Spleen (tissue), 11 donors: Measurements from ENCODE around the gene USP6. TPM values are rescaled to one million over a fixed set of nuclear protein-coding genes. Genes with fewer than 3 reads are reported as not detected.

Source experiments
- DNase-seq: peaks from one replicate; pipeline ENCODE4 v3.0.0-alpha.2; 2020
- H3K27ac ChIP-seq, 8 donors: fragments of 200-600 bp; sonication (generic) in 7 of 8; 1 replicate in 4 of 8; 2 replicates in 4 of 8; pipeline versions ENCODE4 v1.5.0 to v1.8.0; 2016 to 2021; ENCODE audit warnings: inconsistent platforms in 4 of 8, mild to moderate bottlenecking in 4 of 8, moderate library complexity in 1 of 8
- H3K27me3 ChIP-seq, 7 donors: fragments of 200-600 bp; sonication (generic) in 6 of 7; replicated peaks in 1 of 7; 1 replicate in 4 of 7; 2 replicates in 3 of 7; pipeline versions ENCODE4 v1.5.0 to v1.8.0; 2016 to 2021; ENCODE audit warnings: inconsistent platforms in 3 of 7, mild to moderate bottlenecking in 1 of 7
- H3K36me3 ChIP-seq, 6 donors: fragments of 200-600 bp; sonication (generic) in 5 of 6; 1 replicate in 4 of 6; 2 replicates in 2 of 6; pipeline versions ENCODE4 v1.5.0 to v1.8.0; 2016 to 2021; ENCODE audit warnings: inconsistent platforms in 2 of 6
- H3K4me1 ChIP-seq, 6 donors: fragments of 200-600 bp; sonication (generic) in 5 of 6; 1 replicate in 3 of 6; 2 replicates in 3 of 6; pipeline versions ENCODE4 v1.5.0 to v1.8.0; 2016 to 2021; ENCODE audit warnings: inconsistent platforms in 3 of 6
- H3K4me3 ChIP-seq, 8 donors: fragments of 200-600 bp; sonication (generic) in 7 of 8; 1 replicate in 4 of 8; 2 replicates in 4 of 8; pipeline versions ENCODE4 v1.5.0 to v1.8.0; 2016 to 2021; ENCODE audit warnings: inconsistent platforms in 4 of 8, mild to moderate bottlenecking in 4 of 8, moderate library complexity in 2 of 8
- H3K9me3 ChIP-seq, 8 donors: fragments of 200-600 bp; sonication (generic) in 7 of 8; 1 replicate in 4 of 8; 2 replicates in 4 of 8; pipeline versions ENCODE4 v1.5.0 to v1.8.0; 2016 to 2021; ENCODE audit warnings: inconsistent platforms in 4 of 8
- CTCF ChIP-seq, 11 experiments: fragments of 200-600 bp in 7 of 11; fragments of 450-650 bp in 4 of 11; sonication (generic) in 4 of 11; IDR thresholded peaks in 8 of 11; conservative IDR thresholded peaks in 3 of 11; 1 replicate in 7 of 11; 2 replicates in 4 of 11; pipeline versions ENCODE4 v1.4.0 to v1.8.0; 2016 to 2021; ENCODE audit warnings: antibody characterized with exemption in 11 of 11, inconsistent platforms in 4 of 11, mild to moderate bottlenecking in 1 of 11
- POLR2A ChIP-seq, 3 donors: fragments of 450-650 bp; IDR thresholded peaks; one replicate each; pipeline ENCODE4 v1.5.1; 2017; ENCODE audit warnings: antibody characterized with exemption in 3 of 3, mild to moderate bottlenecking in 1 of 3
- POLR2AphosphoS5 ChIP-seq, 3 donors: sonication (generic); formaldehyde crosslinking; IDR thresholded peaks; one replicate each; pipeline ENCODE4 v1.5.1; 2017; ENCODE audit warnings: antibody characterized with exemption in 3 of 3
- WGBS, 5 donors: extraction: QIAGEN DNeasy Blood & Tissue Kit in 3 of 5; methylation state at CpG; one replicate each; pipeline versions ENCODE4 v1.1.5 to v1.1.7; 2013 to 2018; 5-methylcytosine and 5-hydroxymethylcytosine counted together
- intact Hi-C: fragments of 100-400 bp; cut with DNase I; formaldehyde crosslinking; loops from one replicate; pipeline ENCODE4 v1.15.0; 2023; ENCODE audit warnings: low total_unique reads
- polyA plus RNA-seq, 3 donors: library from polyadenylated mRNA; stranded (reverse); fragments of 200-250 nt; gene quantifications; one replicate each; pipeline ENCODE4 v1.2.1, GENCODE V29; 2013
- total RNA-seq, 7 donors: library from RNA; depleted of rRNA in 3 of 7; stranded (reverse); fragments of >200 nt in 3 of 7; fragmentation: NEBNext Ultra II Directional in 4 of 7; extraction: Animal tissue kit (Norgen Biotek cat#: 25700) in 4 of 7; gene quantifications; one replicate each; pipeline versions ENCODE4 v1.1.0 to v1.2.1, GENCODE V29; 2016 to 2021
- donor health status: healthy with polysubstance abuse.
- donor health status: DM: no; HTN: no; CAD: no; lungs with moderate emphysema.
- donor health status: DM: no; HTN: no; CAD: no.
- donor health status: Bipolar disorder and iron deficiency.
- donor health status: healthy.
- donor health status: DM: no; HTN: no; CAD: no.
- donor health status: DM: yes; HTN: yes; CAD: no.

USP6 gene
- total and polyA plus RNA-seq, 10 donors: 0.03 to 0.37 (median 0.13) TPM; not detected in 1

DNA sequence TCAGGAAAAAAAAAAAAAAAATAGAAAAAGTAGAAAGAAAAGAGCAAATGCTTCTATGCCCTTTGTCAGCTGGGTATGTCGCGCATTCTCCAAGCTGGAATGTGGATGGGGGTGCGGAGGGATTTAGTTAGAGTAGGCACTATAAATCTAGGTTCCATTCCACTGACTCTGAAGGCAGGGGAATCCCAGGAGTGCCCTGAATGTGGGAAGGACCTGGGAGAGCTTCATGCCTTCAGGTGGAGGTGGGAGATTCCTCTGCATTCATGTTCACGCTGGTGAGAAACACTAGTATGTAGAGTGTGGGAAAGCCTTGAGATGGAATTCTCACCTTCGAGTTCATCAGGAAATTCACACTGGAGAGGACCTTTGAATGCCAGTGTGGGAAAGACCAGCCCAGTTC is 16.6 kb upstream of the USP6 start:
- peaks cover 0 to 17% (median 5%) of the 10 kb centered on the region in 7 donors for H3K27me3 ChIP-seq
- peaks cover 5 to 55% (median 26%) of the 10 kb centered on the region in 8 donors for H3K9me3 ChIP-seq
- intact Hi-C loops: no loop called here
- 86 to 96% (median 88%) methylated on average over 5 of the region's 5 CpGs for WGBS, 5 donors
- H3K36me3 ChIP-seq: peaks cover 0 to 2% (median 0%) of the 10 kb centered on the region in 6 donors
- TF ChIP-seq CTCF (IDR thresholded peaks at IDR 0.05 in 8 of 11, conservative IDR thresholded peaks at IDR 0.05 in 3 of 11) (no peak), POLR2AphosphoS5 (IDR thresholded peaks at IDR 0.05) (no peak)
- no peak for DNase-seq
- no peak overlapping the region for H3K4me3 ChIP-seq
- peaks cover 0 to 19% (median 8%) of the 10 kb centered on the region in 6 donors for H3K4me1 ChIP-seq
- no peak overlapping the region for H3K27ac ChIP-seq

DNA sequence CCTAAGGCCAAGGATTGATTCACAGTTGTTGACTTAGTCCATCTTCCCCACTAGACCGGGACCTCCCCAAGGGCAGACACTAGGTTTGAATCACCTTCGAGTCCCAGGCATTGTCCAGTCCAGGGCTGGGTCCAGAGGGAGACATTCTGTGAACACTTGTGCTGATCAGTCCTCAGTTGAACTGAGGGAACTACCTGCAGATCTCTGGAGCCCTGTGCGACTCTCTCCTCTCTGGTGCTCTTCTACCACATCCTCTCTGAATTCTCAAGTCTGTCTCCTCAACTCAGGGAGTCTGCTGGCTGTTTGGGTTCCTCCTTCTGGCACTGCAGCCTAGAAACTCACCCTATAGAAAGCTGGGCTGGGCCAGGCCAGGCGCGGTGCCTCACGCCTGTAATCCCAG is 15.0 kb upstream of the USP6 start:
- Histone ChIP-seq H3K9me3 (peaks cover 0 to 54% (median 11%) of the 10 kb centered on the region in 8 donors), H3K36me3 (peaks cover 0 to 11% (median 8%) of the 10 kb centered on the region in 6 donors), H3K4me3 (no peak overlapping the region), H3K27me3 (peaks cover 0 to 17% (median 5%) of the 10 kb centered on the region in 7 donors), H3K27ac (no peak overlapping the region), H3K4me1 (peaks cover 0 to 19% (median 8%) of the 10 kb centered on the region in 6 donors)
- DNase-seq: no peak
- WGBS, 5 donors: 77 to 92% (median 89%) methylated on average over 5 to 6 of the region's 6 CpGs
- TF ChIP-seq POLR2A (IDR thresholded peaks at IDR 0.05) (no peak), POLR2AphosphoS5 (IDR thresholded peaks at IDR 0.05) (no peak), CTCF (IDR thresholded peaks at IDR 0.05 in 8 of 11, conservative IDR thresholded peaks at IDR 0.05 in 3 of 11) (no peak)
- intact Hi-C loops: no loop called here

DNA sequence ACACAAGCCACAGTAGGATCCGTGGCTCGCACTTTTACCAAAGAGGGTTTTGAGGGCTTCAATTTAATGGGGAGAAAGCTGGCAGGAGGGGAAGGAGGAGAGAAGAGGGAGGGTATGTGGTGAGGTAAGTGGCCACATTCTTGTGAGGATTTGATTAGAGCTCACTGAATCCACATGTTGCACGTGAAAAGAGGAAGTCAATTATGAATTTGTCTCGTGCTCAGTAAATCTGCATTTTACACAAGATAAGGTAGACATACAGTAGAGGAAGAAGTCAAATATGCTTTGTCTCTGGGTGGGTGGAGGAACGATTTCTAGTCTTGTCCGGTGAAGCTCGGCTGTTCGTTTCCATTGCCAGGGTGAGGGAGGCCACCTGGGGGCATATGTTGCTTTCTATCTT is 5.0 kb upstream of the USP6 start:
- Histone ChIP-seq H3K4me3 (peak overlapping the region; percentile 60 to 93 (median 77)), H3K4me1 (peaks cover 0 to 34% (median 25%) of the 10 kb centered on the region in 6 donors), H3K27ac (peak overlapping the region in 3 of 8 donors; percentile 77 to 85 (median 81)), H3K27me3 (peaks cover 2 to 18% (median 4%) of the 10 kb centered on the region in 7 donors), H3K9me3 (peaks cover 0 to 15% (median 4%) of the 10 kb centered on the region in 8 donors), H3K36me3 (peaks cover 0 to 52% (median 31%) of the 10 kb centered on the region in 6 donors)
- no peak for DNase-seq
- WGBS, 5 donors: 18 to 23% (median 20%) methylated on average over 8 of the region's 8 CpGs
- TF ChIP-seq CTCF (IDR thresholded peaks at IDR 0.05 in 8 of 11, conservative IDR thresholded peaks at IDR 0.05 in 3 of 11) (no peak), POLR2AphosphoS5 (IDR thresholded peaks at IDR 0.05) (no peak), POLR2A (IDR thresholded peaks at IDR 0.05) (no peak)
- intact Hi-C loops: no loop called here

DNA sequence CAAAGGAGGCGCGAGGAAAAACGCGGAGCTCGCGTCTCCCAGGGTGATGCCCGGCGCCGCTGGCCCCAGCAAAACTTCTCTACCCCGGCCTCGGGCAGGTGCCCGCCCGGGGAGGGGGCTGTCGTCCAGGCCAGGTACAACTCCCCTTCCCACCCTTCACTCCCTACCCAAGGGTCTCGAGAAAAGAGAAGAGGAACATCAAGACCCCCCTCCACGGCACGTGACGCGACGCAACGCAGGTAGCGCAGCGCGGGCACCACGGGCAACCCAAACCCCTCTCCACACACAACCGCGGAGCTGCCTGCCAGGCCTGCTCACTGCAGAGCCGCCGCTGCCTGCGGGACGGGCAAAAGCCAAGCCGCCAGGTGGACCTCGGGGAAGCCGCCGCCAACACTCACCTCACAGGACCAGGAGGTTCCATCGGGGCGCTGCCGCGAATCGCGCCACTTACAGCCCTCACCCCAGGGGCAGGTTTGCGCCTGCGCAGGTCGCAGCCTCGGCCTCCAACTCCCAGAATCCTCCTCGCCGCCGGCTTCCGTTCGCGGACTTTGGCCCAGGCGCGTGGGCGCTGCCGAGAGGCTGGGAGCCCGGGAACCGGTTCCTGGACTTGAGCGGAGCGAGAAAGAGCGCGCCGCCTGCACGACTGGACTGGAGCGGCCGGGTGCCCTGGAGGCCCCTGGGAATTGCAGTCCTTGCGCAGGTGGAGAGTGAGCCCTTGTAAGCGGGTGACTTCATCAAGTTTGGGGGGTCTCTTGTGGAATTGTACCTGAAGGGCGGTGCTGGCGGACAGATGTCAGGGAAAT is 4.2 kb upstream of the USP6 start, which contains the start of gene ZNF232:
TSS of gene ZNF232 (minus strand) at position 477 of the 803 bp plus-strand sequence. CDS start at position 421, 56 bp downstream.
- Histone ChIP-seq H3K36me3 (peaks cover 0 to 44% (median 25%) of the 10 kb centered on the region in 6 donors), H3K27ac (peak within 1 kb of the TSS; percentile 58 to 85 (median 76)), H3K27me3 (peaks cover 5 to 26% (median 12%) of the 10 kb centered on the region in 7 donors), H3K4me1 (peaks cover 0 to 41% (median 27%) of the 10 kb centered on the region in 6 donors), H3K4me3 (peak within 1 kb of the TSS; percentile 60 to 93 (median 77)), H3K9me3 (peaks cover 0 to 11% (median under 1%) of the 10 kb centered on the region in 8 donors)
- DNase-seq: peak; percentile 97
- WGBS, 5 donors: 0 to 2% (median 0%) methylated on average over 29 to 69 of the region's 69 CpGs
- intact Hi-C loops: no loop called here
- peak; percentile 93 to 94 (median 93) for TF ChIP-seq POLR2AphosphoS5 (IDR thresholded peaks at IDR 0.05)
- TF ChIP-seq CTCF (IDR thresholded peaks at IDR 0.05 in 8 of 11, conservative IDR thresholded peaks at IDR 0.05 in 3 of 11): peak in 3 of 11 experiments; percentile 11 to 22 (median 11)
- TF ChIP-seq POLR2A (IDR thresholded peaks at IDR 0.05): peak in 1 of 3 donors; percentile 31
